Kidney tubule cell (primary cell): Measurements from ENCODE around the gene MPDZ.

Experiments
- DNase-seq: peaks from one replicate; pipeline ENCODE4 v3.0.0-alpha.2; 2018; ENCODE audit warnings: low spot score

Gene MPDZ

GRCh38 chr9:13181652-13182051 lies 97.8 kb downstream of the MPDZ start:
- DNase-seq: peak; percentile 54

DNA sequence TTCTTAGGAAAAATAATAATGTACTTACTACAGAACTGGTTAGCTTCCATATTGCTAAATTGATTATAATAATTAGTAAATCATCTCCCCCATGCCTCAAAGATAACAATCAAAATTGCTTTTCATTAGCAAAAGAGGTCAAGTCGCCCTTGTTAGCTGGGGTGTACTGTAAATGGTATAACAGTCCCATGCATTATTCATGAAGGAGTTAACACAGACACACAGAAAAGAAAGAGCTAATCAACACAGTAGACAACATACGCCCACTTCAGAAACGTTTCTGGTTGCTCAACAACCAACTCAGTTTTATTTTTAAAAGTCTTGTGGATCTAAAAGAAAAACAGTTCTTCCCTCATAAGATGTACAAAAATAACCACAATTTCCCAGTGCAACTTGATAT lies 100.2 kb downstream of the MPDZ start:
- DNase-seq: no peak

- DNase-seq: no peak
Observed at GRCh38 chr9:13175732-13176131, 103.8 kb downstream of the MPDZ start.

DNA sequence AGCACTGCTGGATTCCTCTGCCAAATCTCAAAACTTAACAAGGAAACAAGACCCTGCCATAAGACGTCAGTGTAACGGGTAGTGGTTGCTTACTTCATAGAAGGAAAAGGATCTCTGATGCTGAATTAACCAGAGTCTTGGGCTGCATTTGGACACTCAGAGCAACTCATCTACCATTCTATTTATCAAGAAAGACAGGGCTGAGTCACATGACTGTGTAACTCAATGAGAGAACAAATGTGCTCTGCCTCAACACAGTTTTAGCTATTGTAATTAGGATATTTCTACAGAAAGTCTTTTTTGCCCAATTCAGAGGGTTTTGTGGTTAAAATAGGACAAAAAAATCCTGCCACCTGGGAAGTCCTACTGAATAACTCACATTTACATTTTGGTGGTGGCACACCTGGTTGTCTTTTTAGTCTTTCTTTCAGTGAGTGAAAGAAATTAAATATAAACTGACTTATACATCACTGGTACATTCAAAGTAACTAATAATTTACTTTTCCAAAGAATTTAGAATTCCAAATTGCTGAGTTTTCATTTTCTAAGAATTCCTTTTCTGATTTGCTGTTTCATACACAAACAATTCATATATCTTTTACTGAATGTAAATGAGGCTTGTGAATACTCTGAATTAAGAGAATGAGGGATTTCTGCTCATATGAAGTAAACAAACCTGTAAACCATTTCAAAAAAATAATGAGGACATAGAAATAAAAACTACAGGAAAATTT lies 104.4 kb downstream of the MPDZ start:
- DNase-seq: no peak

DNA sequence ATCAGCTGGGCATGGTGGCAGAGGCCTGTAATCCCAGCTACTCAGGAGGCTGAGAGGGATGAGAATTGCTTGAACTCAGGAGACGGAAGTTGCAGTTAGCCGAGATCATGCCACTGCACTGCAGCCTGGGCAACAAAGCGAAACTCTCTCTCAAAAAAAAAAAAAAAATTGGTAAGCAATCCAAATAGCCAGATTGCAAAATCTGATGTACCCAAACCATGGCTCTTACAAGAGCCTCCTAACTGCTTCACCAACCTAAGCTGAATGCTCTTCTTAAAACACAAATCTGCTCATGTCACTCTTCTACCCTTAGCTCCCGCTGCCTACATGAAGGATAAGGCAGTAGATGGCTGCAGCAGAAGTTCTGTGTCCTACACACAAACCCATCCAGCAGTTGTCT lies 105.9 kb downstream of the MPDZ start:
- DNase-seq: no peak

DNA sequence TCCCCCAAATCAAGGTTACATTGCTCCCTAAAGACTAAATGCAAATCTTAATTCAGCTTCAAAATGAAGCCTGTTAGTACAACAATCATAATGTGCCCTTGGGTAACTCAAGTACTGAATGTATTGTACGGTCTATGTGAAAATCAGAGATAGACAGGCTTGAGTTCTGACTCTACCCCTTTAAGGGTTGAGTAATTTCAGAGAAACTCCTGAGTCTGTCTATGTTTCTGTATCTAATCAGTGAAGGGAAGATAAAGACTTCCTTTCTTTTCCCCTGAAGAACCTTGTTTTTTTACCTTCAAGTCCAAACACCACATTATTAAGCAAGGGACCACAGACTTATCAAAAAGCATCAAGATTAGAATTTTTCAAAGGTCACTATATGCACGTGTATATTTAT lies 108.2 kb downstream of the MPDZ start:
- peak; percentile 32 for DNase-seq

GRCh38 chr9:13166996-13167395 lies 112.5 kb downstream of the MPDZ start:
- DNase-seq: no peak

DNA sequence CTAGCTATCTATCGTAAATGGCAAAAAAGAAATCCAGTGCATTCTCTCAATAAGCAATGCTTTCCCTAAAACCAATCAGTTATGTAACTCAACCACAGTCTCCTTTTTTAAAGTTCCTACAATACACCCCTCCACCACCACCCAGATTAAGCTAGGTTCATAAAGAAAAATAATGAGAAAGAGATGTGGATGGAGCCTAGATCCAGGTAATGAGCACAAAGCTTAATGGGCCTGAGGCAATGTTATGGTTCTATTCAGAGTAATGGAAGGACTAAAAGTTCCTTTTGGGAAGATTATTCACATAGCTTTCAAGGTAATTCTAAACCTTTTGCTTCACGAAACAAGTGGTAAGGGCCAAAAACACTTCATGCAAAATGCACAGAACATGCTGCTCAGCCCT lies 113.5 kb downstream of the MPDZ start:
- DNase-seq: no peak

GRCh38 chr9:13165236-13165945 lies 114.1 kb downstream of the MPDZ start:
- DNase-seq: no peak

DNA sequence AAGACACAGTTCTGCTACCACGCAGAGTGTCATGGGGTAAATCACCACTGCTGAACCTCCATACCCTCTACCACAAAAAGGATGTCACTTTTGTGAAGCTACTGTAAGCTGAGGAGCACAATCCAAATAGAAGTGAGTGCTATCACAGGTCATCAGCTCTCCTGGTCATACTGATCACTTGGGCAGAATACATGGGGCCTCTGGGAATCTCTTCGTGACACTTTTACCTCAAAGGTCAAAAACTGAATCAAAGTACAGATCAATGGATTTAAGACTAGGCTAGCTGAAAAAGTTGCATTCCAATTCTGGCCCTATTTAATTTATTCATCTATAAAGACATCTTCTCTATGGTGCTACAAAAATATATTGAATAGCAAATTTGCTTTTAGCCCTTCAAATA lies 115.5 kb downstream of the MPDZ start:
- no peak for DNase-seq

DNA sequence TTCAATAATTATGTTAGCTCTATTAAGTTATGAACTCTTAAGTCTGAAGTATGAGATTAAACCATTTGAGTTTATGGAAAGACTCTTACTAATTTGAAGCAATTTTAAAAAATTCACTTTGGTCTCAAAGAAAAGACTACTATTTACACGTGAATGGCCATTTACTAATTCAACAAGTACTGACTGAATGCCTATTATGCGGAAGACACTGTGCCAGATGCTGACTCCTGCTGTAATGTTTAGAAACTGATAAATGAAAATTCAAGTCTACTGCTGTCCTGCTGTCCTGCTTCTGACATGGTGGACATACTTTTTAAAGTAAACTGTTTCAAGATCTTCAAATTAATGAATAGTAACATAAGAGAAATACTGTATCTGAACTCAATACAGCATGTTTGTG lies 116.2 kb downstream of the MPDZ start:
- no peak for DNase-seq

- no peak for DNase-seq
Observed at GRCh38 chr9:13160051-13160450, 119.4 kb downstream of the MPDZ start.

GRCh38 chr9:13158986-13159385 lies 120.5 kb downstream of the MPDZ start:
- DNase-seq: no peak

DNA sequence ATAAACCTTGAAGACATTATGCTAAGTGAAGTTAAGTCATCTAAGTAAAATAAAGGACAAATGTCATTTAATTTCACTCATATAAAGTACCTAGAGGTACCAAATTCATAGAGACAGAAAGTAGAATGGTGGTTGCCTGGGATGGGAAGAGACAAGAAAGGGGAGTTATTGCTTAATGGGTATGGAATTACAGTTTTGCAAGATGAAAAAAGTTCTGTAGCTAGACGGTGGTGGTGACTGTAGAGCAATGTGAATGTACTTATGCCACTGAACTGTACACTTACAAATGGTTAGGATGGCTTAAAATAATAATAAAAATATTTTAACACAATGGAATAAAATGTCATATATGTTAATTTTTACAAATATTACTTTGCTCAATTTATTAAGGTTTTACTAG lies 128.0 kb downstream of the MPDZ start:
- no peak for DNase-seq

- DNase-seq: no peak
Observed at GRCh38 chr9:13149454-13149853, 130.0 kb downstream of the MPDZ start.

DNA sequence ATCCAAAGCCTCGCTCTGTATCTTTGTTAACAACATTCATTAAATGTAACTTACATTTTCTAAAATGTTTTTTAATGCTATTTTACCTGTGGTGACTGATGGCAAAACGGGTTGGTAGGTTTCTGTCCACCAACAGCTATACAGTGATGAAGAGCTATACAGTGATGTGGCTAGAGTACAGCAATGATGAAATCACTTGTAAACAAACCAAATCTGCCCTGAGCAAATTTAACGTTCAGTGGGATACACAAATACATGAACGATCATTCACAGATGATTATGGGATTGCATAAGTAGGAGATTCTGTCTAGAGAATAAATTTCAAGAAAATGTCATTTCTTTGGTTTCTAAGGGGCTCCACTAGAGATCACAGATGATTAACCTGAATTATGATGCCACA lies 132.7 kb downstream of the MPDZ start:
- no peak for DNase-seq

DNA sequence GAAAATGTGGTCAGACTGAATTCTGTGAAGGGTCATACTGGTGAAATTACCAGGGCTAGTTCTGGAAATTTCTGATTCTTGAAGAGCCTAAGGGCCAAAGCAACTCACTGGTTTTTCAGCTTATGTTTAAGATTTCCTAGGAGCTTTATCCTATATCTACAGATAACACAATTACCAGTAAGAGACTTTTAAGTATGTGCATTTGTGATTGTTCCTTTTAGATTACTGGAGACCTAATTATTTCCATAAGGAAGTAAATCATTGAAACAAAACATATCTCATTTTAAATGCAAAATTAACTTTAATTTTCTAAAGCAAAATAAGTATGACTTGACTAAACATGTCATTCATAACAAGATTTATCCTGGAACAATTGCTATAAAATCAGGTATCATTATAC lies 134.2 kb downstream of the MPDZ start:
- no peak for DNase-seq

- no peak for DNase-seq
Observed at GRCh38 chr9:13144166-13144775, 135.2 kb downstream of the MPDZ start.

DNA sequence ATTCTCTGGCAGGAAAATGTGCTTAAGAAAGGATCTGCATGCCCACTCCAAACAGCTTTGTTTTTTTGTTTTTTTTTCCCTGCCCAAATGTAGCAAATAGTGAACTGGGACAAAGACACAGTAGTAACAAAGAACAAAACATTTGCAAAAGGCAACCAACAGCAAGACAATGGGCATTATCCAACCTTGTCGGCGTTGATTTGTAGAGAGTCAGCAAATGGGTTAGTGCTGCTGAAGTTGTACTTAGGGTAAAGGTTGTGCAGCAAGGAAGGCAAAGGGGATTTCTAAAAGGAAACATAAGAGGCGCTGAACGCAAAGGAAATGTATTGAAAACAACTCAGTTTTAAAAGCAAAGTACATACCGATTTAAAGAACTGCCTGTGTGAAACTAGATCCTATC lies 136.2 kb downstream of the MPDZ start:
- DNase-seq: no peak

- DNase-seq: no peak
Observed at GRCh38 chr9:13142776-13143175, 136.7 kb downstream of the MPDZ start.

- no peak for DNase-seq
Observed at GRCh38 chr9:13141629-13142028, 137.9 kb downstream of the MPDZ start.

DNA sequence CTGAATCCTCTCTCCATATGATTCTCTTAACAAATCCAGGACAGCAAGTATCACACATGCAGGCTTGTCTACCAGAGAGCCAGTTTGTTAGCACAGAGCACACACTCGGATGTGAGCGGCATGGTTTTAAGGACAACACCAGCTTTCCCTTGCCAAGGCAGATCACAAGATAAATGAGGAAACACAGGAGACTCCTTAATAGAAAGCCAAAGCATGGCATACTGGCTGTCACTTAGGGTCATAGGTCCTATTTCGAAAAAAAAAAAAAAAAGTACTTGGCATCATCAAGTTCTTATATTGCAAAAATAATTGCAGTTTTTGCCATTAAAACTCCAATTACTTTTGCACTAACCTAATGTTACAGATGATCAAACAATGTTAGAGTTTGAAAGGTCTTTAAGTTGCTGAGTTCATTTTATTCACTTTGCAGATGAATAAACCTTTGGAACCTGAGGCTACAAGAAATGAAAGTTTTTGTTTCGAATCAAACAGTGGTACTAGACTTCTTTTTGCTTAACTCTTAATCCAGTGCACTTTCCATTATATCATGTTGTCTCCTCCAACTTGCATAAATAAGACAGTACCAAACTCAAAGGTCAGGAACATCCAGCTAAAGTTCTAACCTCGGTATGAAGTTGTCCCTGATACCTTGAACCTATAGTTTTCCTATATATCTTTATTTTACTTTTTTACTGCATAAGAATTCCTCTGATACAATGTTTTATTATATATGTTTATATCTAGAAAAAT lies 138.5 kb downstream of the MPDZ start:
- no peak for DNase-seq
